ENCODE data around the gene PRKG1. TPM values are rescaled to one million over a fixed set of nuclear protein-coding genes. Genes with fewer than 3 reads are reported as not detected.
A peak's percentile ranks its signal among the peaks of the same experiment; 100 is the strongest.

The PRKG1 gene
- total RNA-seq, 1 donor, result 19.5 TPM

DNA sequence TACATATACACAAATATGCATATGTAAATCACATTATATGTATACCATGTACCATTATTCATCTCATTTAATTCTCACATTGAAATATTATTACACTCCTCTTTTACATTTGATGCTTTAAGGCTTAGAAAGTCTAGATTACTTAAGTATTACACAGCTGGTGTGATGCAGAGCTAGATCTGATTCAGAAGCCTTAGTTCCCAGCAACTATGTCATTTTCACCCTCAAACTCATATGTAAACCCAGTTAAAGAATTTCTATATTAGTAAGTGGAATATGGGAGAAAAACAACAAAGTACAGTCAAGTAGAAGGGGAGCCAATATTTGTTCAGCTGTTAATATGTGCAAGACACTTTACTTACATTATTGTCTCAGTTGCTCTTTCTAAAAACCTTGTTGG lies 699.4 kb downstream of the PRKG1 start:
- Histone ChIP-seq H3K9me3 (ENCODE audit: low read depth, low read length) (no peaks in the 10 kb centered on the region), H3K79me2 (ENCODE audit: insufficient read depth, low read length) (no peaks in the 10 kb centered on the region), H3K36me3 (ENCODE audit: insufficient read depth, low read length) (no peaks in the 10 kb centered on the region), H4K20me1 (ENCODE audit: insufficient read depth, low read length) (no peaks in the 10 kb centered on the region), H2AFZ (ENCODE audit: low read length) (no peak overlapping the region), H3K27ac (ENCODE audit: low read depth, low read length) (no peak overlapping the region), H3K27me3 (ENCODE audit: insufficient read depth, low read length) (no peaks in the 10 kb centered on the region), H3K4me1 (ENCODE audit: insufficient read depth, low read length) (no peaks in the 10 kb centered on the region), H3K4me3 (ENCODE audit: insufficient read depth, low read length) (no peak overlapping the region), H3K4me2 (ENCODE audit: insufficient read depth, low read length) (no peak overlapping the region)
- TF ChIP-seq, protein P1, sequence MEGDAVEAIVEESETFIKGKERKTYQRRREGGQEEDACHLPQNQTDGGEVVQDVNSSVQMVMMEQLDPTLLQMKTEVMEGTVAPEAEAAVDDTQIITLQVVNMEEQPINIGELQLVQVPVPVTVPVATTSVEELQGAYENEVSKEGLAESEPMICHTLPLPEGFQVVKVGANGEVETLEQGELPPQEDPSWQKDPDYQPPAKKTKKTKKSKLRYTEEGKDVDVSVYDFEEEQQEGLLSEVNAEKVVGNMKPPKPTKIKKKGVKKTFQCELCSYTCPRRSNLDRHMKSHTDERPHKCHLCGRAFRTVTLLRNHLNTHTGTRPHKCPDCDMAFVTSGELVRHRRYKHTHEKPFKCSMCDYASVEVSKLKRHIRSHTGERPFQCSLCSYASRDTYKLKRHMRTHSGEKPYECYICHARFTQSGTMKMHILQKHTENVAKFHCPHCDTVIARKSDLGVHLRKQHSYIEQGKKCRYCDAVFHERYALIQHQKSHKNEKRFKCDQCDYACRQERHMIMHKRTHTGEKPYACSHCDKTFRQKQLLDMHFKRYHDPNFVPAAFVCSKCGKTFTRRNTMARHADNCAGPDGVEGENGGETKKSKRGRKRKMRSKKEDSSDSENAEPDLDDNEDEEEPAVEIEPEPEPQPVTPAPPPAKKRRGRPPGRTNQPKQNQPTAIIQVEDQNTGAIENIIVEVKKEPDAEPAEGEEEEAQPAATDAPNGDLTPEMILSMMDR (IDR thresholded peaks at IDR 0.05; ENCODE audit: extremely low read depth, low read depth, low read length), result no peak
- DNase-seq (ENCODE audit: insufficient read length, low spot score, missing footprints), result peak; percentile 4

DNA sequence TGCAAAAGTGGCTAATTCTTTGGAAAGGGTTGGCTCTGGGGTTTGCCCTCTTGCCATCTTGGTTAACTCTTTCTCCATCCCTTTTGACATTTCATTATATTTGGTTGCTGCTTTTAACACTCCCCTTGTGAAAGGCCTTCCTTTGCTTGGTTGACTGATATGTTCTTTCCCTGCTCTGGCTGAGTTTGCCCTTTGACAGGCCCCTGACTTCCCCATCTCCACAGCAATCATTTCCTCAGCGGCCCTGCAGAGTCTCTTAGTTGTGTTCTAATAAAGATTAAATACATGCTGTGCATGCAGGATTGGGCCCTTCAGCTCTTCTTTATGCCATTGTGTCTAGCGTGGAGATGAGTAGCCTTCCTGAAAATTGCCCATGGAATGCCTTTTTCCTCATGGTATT lies 709.7 kb downstream of the PRKG1 start:
- Histone ChIP-seq H3K36me3 (ENCODE audit: insufficient read depth, low read length) (no peaks in the 10 kb centered on the region), H3K4me3 (ENCODE audit: insufficient read depth, low read length) (no peak overlapping the region), H3K27me3 (ENCODE audit: insufficient read depth, low read length) (no peaks in the 10 kb centered on the region), H4K20me1 (ENCODE audit: insufficient read depth, low read length) (no peaks in the 10 kb centered on the region), H3K79me2 (ENCODE audit: insufficient read depth, low read length) (no peaks in the 10 kb centered on the region), H3K9me3 (ENCODE audit: low read depth, low read length) (no peaks in the 10 kb centered on the region), H2AFZ (ENCODE audit: low read length) (no peak overlapping the region), H3K4me2 (ENCODE audit: insufficient read depth, low read length) (no peak overlapping the region), H3K4me1 (ENCODE audit: insufficient read depth, low read length) (no peaks in the 10 kb centered on the region), H3K27ac (ENCODE audit: low read depth, low read length) (no peak overlapping the region)
- TF ChIP-seq, protein P1 (IDR thresholded peaks at IDR 0.05; ENCODE audit: extremely low read depth, low read depth, low read length), result no peak
- DNase-seq (ENCODE audit: insufficient read length, low spot score, missing footprints), result no peak

DNA sequence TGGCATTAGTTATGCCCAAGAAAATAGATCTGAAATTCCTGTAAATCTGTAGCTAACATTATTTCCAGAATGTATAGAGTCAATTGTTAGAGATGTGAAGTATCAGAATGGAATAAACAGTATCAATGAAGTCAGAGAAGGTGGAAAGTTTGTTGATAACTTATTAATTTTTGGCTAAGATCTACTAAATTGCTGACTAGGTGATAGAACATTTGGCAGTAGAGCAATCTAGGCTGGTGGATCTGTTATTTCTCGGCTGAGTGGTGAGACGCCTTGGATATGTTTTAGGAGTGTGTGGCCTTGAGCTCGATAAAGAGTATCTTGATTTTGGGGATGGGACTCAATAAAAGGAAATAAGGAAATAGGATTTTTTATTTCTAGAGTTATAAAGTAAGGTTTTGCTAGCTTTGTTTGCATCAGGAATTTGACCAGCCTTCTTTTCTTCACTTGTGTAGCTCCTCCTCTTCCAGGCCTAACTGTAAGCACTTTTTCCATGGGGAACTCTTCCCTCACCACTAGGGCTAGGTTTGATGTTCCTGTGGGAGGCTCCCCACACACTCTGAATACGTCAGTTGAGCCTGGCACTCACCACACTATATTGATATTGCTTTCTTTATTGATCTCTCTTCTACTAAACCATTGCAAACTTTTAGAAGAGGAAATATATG lies 711.9 kb downstream of the PRKG1 start:
- Histone ChIP-seq H4K20me1 (ENCODE audit: insufficient read depth, low read length) (no peaks in the 10 kb centered on the region), H3K36me3 (ENCODE audit: insufficient read depth, low read length) (no peaks in the 10 kb centered on the region), H2AFZ (ENCODE audit: low read length) (no peak overlapping the region), H3K4me2 (ENCODE audit: insufficient read depth, low read length) (no peak overlapping the region), H3K27me3 (ENCODE audit: insufficient read depth, low read length) (no peaks in the 10 kb centered on the region), H3K79me2 (ENCODE audit: insufficient read depth, low read length) (no peaks in the 10 kb centered on the region), H3K4me3 (ENCODE audit: insufficient read depth, low read length) (no peak overlapping the region), H3K4me1 (ENCODE audit: insufficient read depth, low read length) (no peaks in the 10 kb centered on the region), H3K27ac (ENCODE audit: low read depth, low read length) (no peak overlapping the region), H3K9me3 (ENCODE audit: low read depth, low read length) (no peaks in the 10 kb centered on the region)
- TF ChIP-seq, protein P1 (IDR thresholded peaks at IDR 0.05; ENCODE audit: extremely low read depth, low read depth, low read length), result no peak
- DNase-seq (ENCODE audit: insufficient read length, low spot score, missing footprints), result no peak

DNA sequence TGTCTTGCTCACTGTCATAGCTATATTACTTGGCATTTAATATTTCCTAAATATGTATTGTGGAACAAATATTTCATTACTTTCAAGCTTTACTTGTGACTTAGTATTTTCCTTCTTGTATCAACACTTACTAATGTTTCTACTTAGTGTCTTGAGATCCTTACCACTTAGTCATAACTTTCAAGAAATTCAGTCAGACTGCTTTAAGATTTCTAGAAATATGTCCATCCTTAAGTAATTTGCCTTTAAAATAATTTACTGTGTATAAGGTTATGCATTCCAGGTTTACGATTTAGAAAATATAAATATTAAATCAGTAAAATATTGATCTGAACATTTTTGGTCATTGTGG lies 712.4 kb downstream of the PRKG1 start:
- H2AFZ ChIP-seq (ENCODE audit: low read length), result no peak overlapping the region
- no peak overlapping the region for H3K4me3 ChIP-seq (ENCODE audit: insufficient read depth, low read length)
- H3K4me1 ChIP-seq (ENCODE audit: insufficient read depth, low read length), result no peaks in the 10 kb centered on the region
- H3K79me2 ChIP-seq (ENCODE audit: insufficient read depth, low read length), result no peaks in the 10 kb centered on the region
- H3K9me3 ChIP-seq (ENCODE audit: low read depth, low read length), result no peaks in the 10 kb centered on the region
- no peaks in the 10 kb centered on the region for H4K20me1 ChIP-seq (ENCODE audit: insufficient read depth, low read length)
- TF ChIP-seq, protein P1 (IDR thresholded peaks at IDR 0.05; ENCODE audit: extremely low read depth, low read depth, low read length), result no peak
- no peak overlapping the region for H3K27ac ChIP-seq (ENCODE audit: low read depth, low read length)
- no peaks in the 10 kb centered on the region for H3K27me3 ChIP-seq (ENCODE audit: insufficient read depth, low read length)
- DNase-seq (ENCODE audit: insufficient read length, low spot score, missing footprints), result no peak
- no peaks in the 10 kb centered on the region for H3K36me3 ChIP-seq (ENCODE audit: insufficient read depth, low read length)
- H3K4me2 ChIP-seq (ENCODE audit: insufficient read depth, low read length), result no peak overlapping the region
